HG03064 (cell line): ENCODE measurements around the gene CENPVL2.
"Not testable (repeated sequence)": the region's sequence is repeated elsewhere in the genome, so short reads cannot be mapped to it uniquely, and the experiment has no call there.

ENCODE experiments used
- ATAC-seq: cut with Tn5 transposase; IDR thresholded peaks from one replicate; pipeline ENCODE4 v1.9.1; 2021; ENCODE audit warnings: low read depth; ENCODE audit not compliant: unreplicated experiment

The CENPVL2 gene

GRCh38 chrX:51682720-51683062 lies at the start of gene CENPVL2:
Gene CENPVL2, minus strand, starts transcription at chrX:51682831. Its CDS starts 0 bp downstream, at chrX:51682831.
- ATAC-seq: not testable (repeated sequence)

- ATAC-seq: no peak
These were observed 45.6 kb upstream of the CENPVL2 start for GRCh38 chrX:51728202-51728601.

- not testable (repeated sequence) for ATAC-seq
These were observed 30.5 kb upstream of the CENPVL2 start for GRCh38 chrX:51712943-51713647.

GRCh38 chrX:51710277-51711164 lies 27.9 kb upstream of the CENPVL2 start, which contains the start of gene CENPVL1:
Gene CENPVL1, plus strand, starts transcription at chrX:51710512. Its CDS starts 0 bp downstream, at chrX:51710512.
- not testable (repeated sequence) for ATAC-seq

GRCh38 chrX:51697397-51697796 lies 14.8 kb upstream of the CENPVL2 start:
- ATAC-seq: no peak

GRCh38 chrX:51694254-51694653 lies 11.6 kb upstream of the CENPVL2 start:
- no peak for ATAC-seq

- not testable (repeated sequence) for ATAC-seq
These were observed 567 bp downstream of the CENPVL2 start for GRCh38 chrX:51681808-51682719.

GRCh38 chrX:51679689-51680433 lies 2.8 kb downstream of the CENPVL2 start:
- ATAC-seq: not testable (repeated sequence)

- ATAC-seq: no peak
These were observed 16.6 kb downstream of the CENPVL2 start for GRCh38 chrX:51665981-51666380.

GRCh38 chrX:51643377-51643776 lies 39.3 kb downstream of the CENPVL2 start:
- ATAC-seq: no peak

GRCh38 chrX:51641421-51642021 lies 41.1 kb downstream of the CENPVL2 start:
- ATAC-seq: no peak

- ATAC-seq: not testable (repeated sequence)
These were observed 46.1 kb downstream of the CENPVL2 start for GRCh38 chrX:51636511-51636910.
